NCI-H748 (cell line): ENCODE results near the gene ZNF577.
"Not testable (repeated sequence)": the region's sequence is repeated elsewhere in the genome, so short reads cannot be mapped to it uniquely, and the experiment has no call there.

Experiments
- DNase-seq: peaks from one replicate; lab custom pipeline; 2025; ENCODE audit not compliant: unreplicated experiment; lab: John Stamatoyannopoulos, UW

The ZNF577 gene

DNA sequence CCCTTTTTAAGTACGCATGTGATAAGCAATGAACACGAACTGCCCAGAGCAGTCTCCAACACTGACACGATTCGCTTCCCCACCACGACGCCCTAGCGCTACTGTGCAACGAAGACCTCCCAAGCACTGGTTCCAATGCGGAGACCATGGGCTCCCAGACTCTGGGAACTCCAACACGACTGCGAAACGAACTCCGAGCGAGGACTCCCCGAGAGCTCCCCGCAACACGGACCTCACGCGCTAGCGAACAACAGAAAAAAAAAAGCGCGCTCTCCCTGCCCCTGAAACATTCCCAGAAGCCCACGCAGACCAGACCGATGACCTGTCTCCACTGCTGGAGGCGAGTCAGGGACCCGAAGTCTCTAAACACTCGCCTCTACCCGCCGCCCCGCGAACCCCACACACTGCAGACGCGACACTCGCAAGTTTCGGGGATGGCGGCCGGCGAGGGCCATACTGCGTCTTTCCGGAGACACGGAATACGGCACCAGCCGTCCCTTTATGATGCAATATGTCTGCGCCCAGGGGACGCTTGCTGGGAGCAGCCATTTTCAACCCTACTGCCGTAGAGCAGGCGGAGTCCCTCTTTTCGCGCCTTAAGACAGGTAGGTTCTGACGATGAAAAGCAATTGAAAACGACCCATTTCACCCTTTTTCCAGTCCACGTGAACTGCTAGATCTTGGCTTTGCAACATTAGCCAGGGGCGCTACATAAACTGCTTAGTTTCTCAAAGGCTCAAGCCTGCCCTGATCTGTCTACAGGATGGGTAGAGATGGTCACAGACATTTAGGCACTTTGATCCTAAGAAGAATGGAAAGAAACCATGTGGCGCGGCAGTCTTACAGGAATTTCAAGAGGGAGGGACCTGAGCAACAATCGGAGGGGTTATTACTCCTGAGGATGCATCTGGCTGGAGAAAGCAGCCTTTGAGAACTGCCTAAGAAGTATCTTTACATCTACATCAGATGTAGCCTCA lies at the start of gene ZNF577:
Gene ZNF577, minus strand, starts transcription at position 430 of the 977 bp plus-strand sequence. CDS start 7,569 bp downstream, outside the sequence.
- peak; percentile 99 for DNase-seq

- no peak for DNase-seq
These were observed 44.2 kb upstream of the ZNF577 start for GRCh38 chr19:51931921-51932320.

DNA sequence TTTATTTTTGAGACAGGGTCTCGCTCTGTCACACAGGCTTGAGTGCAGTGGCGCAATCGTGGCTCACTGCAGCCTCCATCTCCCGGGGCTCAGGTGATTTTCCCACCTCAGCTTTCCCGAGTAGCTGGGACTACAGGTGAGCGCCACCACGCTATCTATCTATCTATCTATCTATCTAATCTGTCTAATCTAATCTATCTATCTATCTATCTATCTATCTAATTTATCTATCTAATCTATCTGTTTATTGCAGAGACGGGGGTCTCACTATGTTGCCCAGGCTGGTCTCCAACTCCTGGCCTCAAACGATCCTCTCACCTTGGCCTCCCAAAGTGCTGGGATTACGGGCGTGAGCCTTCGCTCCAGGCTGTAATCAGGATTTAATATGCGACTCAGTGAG lies 40.1 kb upstream of the ZNF577 start:
- DNase-seq, result no peak

DNA sequence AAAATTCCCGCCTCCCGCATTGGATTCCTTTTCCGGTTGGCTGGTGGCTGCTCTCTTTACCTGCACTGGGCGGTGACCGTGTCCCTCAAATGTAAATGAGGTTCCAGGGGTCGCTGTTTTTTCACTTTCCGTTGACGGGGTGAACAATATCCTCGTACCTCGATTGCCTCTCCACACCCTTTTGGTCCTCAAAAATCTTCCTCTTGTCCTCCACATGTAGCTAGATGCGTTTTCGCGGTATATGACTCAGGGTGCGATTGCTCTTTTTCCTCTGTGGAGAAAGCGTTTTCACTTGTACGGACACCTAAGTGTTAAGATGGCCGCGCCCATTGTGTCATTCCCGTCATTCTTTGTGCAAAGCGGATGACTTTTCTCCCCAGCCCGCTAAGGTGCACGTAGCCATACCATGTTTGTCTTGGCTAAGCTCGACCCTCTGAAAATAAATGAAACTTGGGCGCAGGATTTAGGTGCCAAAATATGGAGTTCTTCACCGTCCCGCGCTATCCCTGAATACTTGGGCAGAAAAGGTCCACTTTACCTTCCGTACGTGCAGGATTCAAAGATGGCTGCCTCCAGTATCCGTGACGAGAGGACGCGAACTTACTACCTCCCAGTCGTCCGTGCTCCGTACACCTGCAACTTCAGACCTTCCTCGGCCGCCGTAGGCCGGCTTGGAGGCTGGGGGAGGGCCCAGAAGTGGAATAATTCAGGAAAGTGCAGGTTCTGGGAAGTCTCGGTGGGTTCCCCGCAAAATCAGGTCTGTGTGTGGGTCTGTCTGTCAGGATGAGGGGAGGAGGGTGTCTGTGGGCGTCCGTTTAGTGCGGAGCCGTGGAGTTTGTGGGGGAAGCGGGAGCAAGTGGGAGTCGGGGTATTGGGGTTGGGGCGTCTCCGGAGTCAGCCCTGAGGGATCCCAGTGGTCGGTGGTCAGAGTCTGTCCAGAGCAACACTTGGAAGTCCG lies 39.3 kb upstream of the ZNF577 start, which contains the start of gene ZNF613:
Gene ZNF613, plus strand, starts transcription at position 689 of the 958 bp plus-strand sequence. CDS start 8,749 bp downstream, outside the sequence.
- peak; percentile 96 for DNase-seq

DNA sequence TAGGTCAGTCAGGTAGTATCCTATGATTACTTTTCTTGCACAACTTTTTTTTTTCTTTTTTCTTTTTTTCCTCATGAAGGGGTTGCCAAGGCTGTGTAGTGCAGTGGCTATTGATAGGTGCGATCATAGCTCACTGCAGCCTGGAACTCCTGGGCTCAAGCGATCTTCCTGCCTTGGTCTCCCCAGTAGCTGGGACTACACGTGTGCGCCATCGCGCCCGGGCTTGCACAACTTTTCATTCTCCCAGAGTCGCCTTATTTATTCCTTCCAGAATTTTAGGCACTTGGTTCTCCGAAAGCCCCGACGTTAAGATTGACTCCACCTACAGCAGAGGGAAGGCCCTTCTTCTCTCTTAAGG lies 38.7 kb upstream of the ZNF577 start:
- DNase-seq, result no peak

- DNase-seq, result no peak
These were observed 34.2 kb upstream of the ZNF577 start for GRCh38 chr19:51921949-51922348.

GRCh38 chr19:51919606-51920005 lies 31.9 kb upstream of the ZNF577 start:
- DNase-seq, result no peak

DNA sequence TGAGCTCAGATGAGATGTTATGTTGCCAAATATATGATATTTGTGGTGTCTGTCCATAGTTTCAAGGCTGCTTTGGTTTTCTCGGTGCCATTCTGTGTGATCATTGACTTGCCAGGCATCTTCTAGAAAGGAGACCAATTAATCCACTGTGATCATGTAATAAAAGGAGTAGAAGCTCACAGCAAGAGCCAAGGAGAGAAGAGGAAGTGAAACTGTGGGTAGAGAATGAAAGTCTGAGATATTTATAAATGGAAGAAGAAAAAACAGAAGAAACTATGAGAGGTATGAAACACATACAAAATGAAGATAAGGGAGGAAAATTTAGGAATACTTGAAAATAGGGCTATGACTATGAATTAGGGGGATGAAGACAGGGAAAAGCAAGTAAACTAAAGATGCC lies 28.4 kb upstream of the ZNF577 start:
- no peak for DNase-seq

DNA sequence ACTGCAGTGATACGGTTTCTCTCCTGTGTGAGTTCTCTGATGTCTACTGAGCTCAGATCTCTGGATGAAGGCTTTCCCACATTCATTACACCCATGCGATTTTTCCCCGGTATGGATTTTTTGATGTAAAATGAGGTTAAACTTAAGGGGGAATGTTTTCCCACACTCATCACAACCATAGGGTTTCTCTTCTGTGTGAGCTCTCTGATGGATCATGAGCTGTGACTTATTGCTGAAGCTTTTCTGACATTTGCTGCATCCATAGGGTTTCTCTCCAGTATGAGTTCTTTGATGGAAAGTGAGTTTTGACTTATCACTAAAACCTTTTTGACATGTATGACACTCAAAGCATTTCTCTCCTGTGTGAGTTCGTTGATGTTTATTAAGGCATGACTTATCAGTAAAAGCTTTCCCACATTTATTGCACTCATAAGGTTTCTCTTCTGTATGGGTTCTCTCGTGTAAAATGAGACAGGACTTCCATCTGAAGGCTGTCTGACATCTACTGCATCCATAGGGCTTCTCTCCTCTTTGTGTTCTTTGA lies 27.6 kb upstream of the ZNF577 start:
- DNase-seq, result no peak

GRCh38 chr19:51907981-51908380 lies 20.2 kb upstream of the ZNF577 start:
- not testable (repeated sequence) for DNase-seq

DNA sequence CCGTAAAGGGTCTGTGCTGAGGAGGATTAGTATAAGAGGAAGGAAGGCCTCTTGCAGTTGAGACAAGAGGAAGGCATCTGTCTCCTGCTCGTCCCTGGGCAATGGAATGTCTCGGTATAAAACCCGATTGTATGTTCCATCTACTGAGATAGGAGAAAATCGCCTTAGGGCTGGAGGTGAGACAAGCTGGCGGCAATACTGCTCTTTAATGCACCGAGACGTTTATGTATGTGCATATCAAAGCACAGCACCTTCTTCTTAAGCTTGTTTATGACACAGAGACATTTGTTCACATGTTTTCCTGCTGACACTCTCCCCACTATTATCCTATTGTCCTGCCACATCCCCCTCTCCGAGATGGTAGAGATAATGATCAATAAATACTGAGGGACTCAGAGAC lies 18.4 kb upstream of the ZNF577 start:
- not testable (repeated sequence) for DNase-seq

GRCh38 chr19:51905639-51906038 lies 17.9 kb upstream of the ZNF577 start:
- not testable (repeated sequence) for DNase-seq

GRCh38 chr19:51905206-51905605 lies 17.5 kb upstream of the ZNF577 start:
- DNase-seq, result no peak

DNA sequence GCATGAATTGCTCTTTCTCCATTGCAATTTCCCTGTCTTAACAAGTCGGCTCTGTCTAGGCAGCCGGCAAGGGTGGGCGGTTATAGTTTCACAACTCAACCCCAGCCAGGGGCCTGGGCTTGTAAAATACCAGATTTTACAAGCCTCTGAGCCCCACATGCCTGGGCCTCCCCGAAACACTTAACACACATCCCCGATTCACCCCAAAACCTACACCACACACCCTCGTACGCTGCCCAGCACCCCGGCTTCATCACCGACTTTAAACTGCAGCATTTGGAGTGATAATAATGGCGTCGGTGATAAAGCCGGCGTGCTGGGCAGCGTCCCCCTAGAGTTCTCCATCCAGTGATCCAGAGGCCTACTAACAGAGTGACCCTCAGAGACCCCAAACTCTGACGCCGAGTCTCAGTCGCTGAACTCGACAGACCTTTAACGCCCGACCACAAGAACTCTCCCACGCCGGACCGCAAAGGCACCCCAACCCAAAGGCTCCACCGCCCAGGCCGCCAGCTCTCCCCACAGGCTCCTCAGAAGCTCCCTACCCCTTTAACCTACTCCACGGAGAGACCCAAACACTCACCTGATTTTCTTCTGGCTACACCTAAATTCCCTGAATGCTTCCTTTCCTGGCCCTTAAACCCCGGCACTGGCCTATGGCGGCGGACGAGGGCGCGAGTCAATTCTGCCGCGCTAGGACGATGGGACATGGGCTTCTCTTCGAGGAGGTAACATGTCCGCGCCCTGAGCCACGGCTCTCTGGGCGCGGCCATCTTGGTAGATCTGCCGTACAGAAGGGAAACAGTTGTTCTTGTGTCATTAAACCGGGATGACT lies 16.8 kb upstream of the ZNF577 start, which contains the start of gene ZNF649:
Gene ZNF649, minus strand, starts transcription at position 687 of the 835 bp plus-strand sequence. CDS start 4,910 bp downstream, outside the sequence.
- DNase-seq, result peak; percentile 94

DNA sequence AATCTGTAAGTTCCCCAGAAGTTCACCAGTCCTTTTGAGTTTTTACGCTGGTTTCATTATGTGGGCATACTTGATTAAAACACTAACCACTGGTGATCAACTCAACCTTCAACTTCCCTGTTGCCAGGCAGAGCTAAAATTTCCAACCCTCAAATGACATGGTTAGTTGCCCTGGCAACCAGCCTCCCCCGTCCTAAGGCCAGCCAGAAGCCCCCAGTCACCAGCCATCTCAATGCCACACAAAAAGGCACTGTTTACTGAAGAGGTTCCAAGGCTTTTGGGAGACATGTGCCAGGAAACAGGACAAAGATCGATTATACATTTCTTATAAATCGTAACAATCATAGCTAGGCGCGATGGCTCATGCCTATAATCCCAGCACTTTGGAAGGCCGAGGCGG lies 15.4 kb upstream of the ZNF577 start:
- no peak for DNase-seq

- DNase-seq, result no peak
These were observed 14.1 kb upstream of the ZNF577 start for GRCh38 chr19:51901860-51902259.

DNA sequence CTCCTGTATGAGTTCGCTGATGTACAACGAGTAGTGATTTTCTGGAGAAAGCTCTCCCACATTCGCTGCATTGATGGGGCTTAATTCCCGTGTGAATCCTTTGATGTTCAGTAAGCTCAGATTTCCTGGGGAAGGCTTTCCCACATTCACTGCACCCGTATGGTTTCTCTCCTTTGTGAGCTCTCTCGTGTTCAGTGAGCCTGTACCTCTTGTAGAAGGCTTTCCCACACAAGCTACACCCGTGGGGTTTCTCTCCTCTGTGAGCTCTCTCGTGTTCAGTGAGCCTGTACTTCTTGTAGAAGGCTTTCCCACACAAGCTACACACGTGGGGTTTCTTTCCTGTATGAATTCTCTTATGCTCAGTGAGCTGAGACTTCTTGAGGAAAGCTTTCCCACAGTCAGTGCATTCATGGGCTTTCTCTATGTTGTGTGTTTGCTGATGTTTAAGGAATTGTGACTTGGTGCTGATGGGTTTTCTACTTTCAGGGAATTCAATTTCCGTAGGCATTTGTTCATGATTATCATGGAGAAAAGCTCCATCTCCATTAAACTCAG lies 3.5 kb upstream of the ZNF577 start:
- peak; percentile 11 for DNase-seq

DNA sequence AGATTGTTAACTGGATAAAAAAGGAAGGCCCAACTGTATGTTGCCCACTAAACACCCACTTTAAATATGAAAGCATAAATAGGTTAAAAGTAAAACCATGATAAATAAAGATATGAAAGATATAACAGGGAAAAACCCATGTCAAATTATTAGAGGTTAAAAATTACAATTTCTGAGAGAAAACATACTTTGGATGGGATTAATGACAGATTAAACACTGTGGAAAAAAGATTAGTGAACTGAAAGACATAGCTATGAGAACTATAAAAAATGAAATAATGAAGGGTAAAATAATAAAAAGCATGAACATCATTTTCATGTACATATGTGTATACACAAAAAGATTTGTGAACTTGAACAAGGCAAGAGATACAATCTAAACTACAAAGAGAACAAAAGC lies 2.2 kb upstream of the ZNF577 start:
- DNase-seq, result no peak

DNA sequence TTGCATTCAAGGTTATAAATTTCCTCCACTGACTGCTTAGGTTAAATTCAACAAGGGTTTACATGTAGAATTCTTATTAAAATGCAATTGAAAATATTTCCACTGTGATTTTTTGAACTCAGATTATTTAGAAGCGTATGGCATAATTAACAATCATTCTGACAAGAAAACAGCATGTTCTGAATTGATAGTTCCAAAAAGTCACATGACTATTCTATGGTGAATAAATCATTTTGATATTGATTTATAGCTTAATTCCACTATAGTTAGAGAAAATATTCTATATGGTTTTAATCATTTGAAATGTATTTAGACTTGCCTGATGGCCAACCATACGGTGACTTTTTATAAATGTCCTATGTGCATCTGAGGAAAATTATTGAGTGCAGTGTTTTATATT lies 3.0 kb downstream of the ZNF577 start:
- no peak for DNase-seq

DNA sequence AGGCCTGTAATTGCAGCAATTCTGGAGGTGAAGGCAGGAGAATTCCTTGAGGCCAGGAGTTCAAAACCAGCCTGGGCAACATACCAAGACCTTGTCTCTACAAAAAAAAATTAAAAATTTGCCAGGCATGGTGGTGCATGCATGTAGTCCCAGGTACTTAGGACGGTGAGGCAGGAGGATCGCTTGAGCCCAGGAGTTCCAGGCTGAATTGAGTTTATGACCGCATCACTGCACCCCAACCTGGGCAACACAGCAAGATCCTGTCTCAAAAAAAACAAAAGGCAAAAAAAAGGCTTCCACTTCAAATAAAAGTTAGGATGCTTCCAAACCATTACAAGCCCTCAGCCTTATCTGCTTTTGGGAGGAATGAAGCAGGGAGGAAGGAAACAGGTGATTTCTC lies 5.2 kb downstream of the ZNF577 start:
- DNase-seq, result no peak
